Large intestine (tissue), 3 donors: ENCODE data around the gene SRSF8. TPM values are rescaled to one million over a fixed set of nuclear protein-coding genes. Genes with fewer than 3 reads are reported as not detected.

Experiments used
- DNase-seq, 2 donors: peaks; one replicate each; pipeline versions ENCODE4 v3.0.0 to v3.0.0-alpha.2; 2013
- H3K27ac ChIP-seq: one replicate; pipeline ENCODE4 v1.5.1; 2013; ENCODE audit warnings: low read length
- H3K27me3 ChIP-seq: 2 replicates; pipeline ENCODE4 v1.6.1; 2013; ENCODE audit warnings: low read length; ENCODE audit not compliant: control insufficient read depth, insufficient read depth
- H3K36me3 ChIP-seq: 2 replicates; pipeline ENCODE4 v1.6.1; 2013; ENCODE audit warnings: low read length; ENCODE audit not compliant: control insufficient read depth, insufficient read depth
- H3K4me1 ChIP-seq: one replicate; pipeline ENCODE4 v1.6.1; 2013; ENCODE audit warnings: low read length; ENCODE audit not compliant: control insufficient read depth, insufficient read depth
- H3K4me3 ChIP-seq: one replicate; pipeline ENCODE4 v1.5.1; 2013; ENCODE audit warnings: low read length
- H3K9me3 ChIP-seq: one replicate; pipeline ENCODE4 v1.6.1; 2013; ENCODE audit warnings: mild to moderate bottlenecking, low read depth, low read length, moderate library complexity; ENCODE audit not compliant: control insufficient read depth
- WGBS: methylation state at CpG from one replicate; pipeline ENCODE4 v1.1.5; 2013; ENCODE audit warnings: low lambda C conversion rate; ENCODE audit not compliant: insufficient coverage; 5-methylcytosine and 5-hydroxymethylcytosine counted together
- polyA plus RNA-seq: library from polyadenylated mRNA; unstranded; fragments of 120-200 nt; gene quantifications from one replicate; pipeline ENCODE4 v1.2.1, GENCODE V29; 2013

SRSF8 gene
- polyA plus RNA-seq, 1 donor, result 52.3 TPM

DNA sequence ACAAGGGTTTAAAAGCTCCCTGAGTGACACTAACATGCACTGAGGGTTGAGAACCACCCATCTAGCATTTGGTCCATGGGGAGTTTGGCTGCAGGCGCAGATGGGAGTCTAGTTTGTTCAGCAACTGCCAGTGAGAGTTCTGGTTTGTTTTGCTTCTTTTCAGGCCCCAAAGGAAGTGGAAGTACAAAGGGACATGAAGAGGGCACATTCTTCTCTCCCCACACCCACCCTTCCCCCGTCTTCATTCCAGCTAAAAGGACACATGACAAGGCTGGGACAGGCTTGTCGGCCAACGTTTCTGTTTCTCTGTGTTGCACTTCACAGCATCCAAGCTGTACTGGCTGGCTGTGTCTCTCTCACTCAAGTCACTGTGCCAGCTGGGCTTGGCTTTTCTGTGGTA, 14.7 kb downstream of the SRSF8 start:
- no CpG with 5 or more reads among the region's 4 CpGs for WGBS
- H3K27me3 ChIP-seq, result no peaks in the 10 kb centered on the region
- no peaks in the 10 kb centered on the region for H3K36me3 ChIP-seq
- no peak overlapping the region for H3K4me3 ChIP-seq
- no peaks in the 10 kb centered on the region for H3K9me3 ChIP-seq
- DNase-seq, result no peak
- no peak overlapping the region for H3K27ac ChIP-seq
- H3K4me1 ChIP-seq, result no peaks in the 10 kb centered on the region

DNA sequence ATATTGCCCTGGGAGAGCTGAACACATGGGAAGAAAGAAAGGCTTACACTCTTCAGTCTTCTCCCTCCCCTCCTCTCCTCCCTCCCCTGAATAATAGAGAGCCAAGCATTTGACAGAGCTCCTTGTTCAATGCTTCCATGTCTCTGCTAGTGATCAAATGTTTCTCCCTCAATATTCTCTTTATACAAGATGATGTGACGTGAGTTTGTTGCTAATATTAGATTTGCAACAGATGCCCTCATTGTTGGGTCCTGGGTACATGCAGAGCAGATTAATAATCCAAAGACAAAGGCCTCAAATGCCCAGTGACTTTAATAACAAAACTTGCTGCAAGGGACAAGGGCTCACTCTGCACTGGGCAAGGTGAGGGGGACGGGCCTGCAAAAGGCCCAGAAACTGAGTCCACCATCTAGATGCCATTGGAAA, 15.9 kb downstream of the SRSF8 start:
- no peaks in the 10 kb centered on the region for H3K9me3 ChIP-seq
- WGBS, result no CpG with 5 or more reads among the region's 2 CpGs
- H3K27ac ChIP-seq, result no peak overlapping the region
- H3K36me3 ChIP-seq, result no peaks in the 10 kb centered on the region
- no peaks in the 10 kb centered on the region for H3K4me1 ChIP-seq
- H3K27me3 ChIP-seq, result no peaks in the 10 kb centered on the region
- no peak overlapping the region for H3K4me3 ChIP-seq
- DNase-seq, result no peak

DNA sequence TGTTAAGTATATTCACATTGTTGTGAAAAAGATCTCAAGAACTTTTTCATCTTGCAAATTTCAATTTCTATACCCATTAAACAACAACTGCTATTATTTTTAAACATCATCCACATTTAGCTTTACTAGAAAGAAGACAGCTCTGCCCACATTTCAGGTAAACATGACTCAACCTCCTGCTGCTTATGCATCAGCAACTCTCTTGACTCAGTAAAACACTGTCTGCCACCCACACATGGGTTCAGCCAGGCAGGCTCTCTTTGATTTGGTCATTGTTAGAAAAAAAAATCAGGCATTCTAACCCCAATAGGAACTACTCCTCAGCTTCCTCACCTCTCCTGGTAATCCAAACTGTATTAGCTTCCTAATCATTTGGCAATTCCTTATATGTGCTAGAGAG, 17.8 kb downstream of the SRSF8 start:
- Histone ChIP-seq H3K36me3 (no peaks in the 10 kb centered on the region), H3K4me1 (peaks cover 3% of the 10 kb centered on the region), H3K27ac (no peak overlapping the region), H3K9me3 (no peaks in the 10 kb centered on the region), H3K4me3 (no peak overlapping the region), H3K27me3 (no peaks in the 10 kb centered on the region)
- DNase-seq, result no peak

DNA sequence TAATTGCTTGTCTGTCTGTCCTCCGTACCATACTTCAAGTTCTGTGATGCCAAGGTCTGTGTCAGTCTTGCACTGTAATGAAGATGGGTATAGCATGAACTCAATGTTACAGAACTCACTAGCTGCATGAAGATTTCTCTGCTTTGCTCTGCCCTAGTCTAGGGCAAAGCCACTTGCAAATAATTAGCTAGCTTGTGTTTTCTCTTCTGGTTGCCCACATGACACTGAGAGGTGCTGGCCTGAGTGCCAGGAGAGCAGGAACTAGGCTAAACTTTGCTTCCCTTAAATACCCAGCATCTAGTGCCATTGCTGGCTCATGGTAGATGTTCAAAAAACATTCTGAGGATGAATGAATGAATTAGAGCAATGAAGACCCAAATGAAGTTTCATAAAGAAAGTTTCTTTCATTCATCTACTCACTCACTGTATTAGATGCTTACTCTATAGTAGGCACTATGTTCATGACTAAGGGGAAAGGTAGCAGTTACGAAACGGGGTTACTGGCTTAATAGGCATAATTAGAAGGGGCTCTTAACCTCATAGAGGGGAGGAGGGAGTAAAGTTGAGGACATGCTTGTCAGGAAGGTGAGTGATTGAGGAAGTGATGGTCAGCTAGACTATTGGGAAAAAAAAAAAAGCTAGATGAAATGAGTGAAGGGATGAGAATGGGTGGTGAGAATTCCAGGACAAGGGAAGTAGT, 18.5 kb downstream of the SRSF8 start:
- H3K27ac ChIP-seq, result no peak overlapping the region
- 76% methylated on average over 2 of the region's 3 CpGs for WGBS

DNA sequence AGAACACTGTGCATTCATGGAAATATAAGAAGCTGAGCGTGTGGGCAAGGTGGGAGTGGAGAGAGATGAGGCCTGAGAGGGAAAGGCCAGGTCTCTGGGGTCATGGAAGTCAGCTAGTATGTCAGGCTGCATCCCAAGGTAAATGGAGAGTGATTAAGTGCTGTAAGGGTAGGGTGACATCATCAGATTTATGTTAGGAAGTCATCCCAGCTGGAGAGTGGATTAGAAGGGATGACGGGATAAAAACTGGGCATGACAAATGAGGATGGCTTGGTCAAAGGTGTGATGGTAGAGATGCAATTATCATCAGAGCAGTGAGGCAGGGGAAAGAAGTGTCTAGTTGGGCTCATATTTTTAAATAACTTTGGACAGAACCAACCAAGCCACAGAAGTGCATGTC, 19.4 kb downstream of the SRSF8 start:
- H3K27ac ChIP-seq, result no peak overlapping the region
- H3K4me1 ChIP-seq, result peaks cover 11% of the 10 kb centered on the region
- WGBS, result 93% methylated on average over 2 of the region's 2 CpGs
- H3K4me3 ChIP-seq, result no peak overlapping the region
- H3K27me3 ChIP-seq, result no peaks in the 10 kb centered on the region
- H3K36me3 ChIP-seq, result no peaks in the 10 kb centered on the region
- H3K9me3 ChIP-seq, result no peaks in the 10 kb centered on the region
- no peak for DNase-seq

More for the DNA sequence above, 18.5 kb downstream of the SRSF8 start:
- H3K4me1 ChIP-seq, result peaks cover 3% of the 10 kb centered on the region
- H3K4me3 ChIP-seq, result no peak overlapping the region
- no peaks in the 10 kb centered on the region for H3K36me3 ChIP-seq
- no peak for DNase-seq
- H3K9me3 ChIP-seq, result no peaks in the 10 kb centered on the region
- no peaks in the 10 kb centered on the region for H3K27me3 ChIP-seq

DNA sequence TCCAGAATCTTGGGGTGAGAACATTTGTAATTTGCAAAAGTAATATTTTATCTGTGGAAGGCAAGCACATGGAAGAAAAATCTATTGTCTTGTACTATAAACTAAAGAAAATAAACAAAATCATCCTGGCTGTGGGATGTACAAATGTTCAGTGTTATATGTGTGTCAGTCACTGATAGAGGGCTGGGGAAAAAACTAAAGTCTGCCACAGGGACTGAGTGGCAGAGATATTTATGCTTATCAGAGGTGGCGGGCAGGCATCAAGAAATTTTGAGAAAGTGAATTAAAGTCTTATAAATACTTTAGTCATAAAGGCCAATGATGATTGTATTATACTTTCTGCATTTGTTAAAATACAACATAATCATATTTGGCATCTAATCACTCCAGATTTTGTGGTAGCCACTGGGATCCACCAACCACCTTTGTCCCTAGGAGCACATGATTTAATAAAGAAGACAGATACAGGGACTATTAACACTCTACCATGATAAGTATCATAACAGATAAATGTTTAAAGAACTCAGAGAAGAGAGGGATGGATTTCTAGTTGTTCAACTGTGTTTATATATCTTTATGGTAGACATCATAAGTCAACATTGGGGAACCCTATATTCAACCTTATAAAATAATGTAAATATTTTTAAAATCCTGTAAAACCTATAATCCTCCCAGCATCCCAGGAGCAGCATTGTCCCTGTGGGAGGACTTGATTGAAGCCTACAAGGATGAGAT, 20.3 kb downstream of the SRSF8 start:
- whole genome bisulfite sequencing, result no CpG with 5 or more reads among the region's 1 CpG
- H3K4me1 ChIP-seq, result peaks cover 19% of the 10 kb centered on the region
- H3K36me3 ChIP-seq, result no peaks in the 10 kb centered on the region
- H3K27me3 ChIP-seq, result no peaks in the 10 kb centered on the region
- H3K27ac ChIP-seq, result no peak overlapping the region
- H3K9me3 ChIP-seq, result no peaks in the 10 kb centered on the region
- H3K4me3 ChIP-seq, result no peak overlapping the region
- DNase-seq, result no peak

DNA sequence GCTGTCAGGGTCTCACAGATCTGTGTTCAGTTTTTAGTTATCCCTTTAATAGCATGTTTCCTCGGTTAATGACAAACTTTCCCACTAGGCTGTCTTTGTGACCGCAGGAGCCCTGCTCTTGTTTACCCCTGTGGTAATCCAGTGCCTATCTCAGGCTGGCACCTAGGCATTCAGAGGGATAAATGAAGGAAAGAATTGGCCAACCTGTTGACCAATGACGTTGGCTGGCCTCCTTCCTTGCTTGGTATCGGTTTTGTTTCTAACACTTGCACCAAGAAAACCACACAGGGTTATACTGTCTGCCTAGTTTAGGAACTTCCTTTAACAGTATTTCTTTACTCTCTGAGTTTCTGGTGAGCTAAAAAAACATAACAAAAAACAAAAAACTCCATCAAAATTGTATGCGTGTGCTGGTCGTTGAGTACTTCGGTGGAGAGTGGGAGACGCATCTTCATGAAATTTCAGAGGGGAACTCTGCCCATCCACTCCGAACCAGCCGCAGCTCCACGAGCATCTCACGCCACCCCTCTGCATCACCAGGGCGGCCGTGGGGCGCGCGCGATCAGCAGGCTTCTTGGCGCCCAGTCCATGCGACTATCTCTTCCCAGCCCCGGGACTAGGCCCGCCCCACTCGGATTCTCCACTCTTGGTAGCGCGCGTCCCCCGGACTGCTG, 22.4 kb downstream of the SRSF8 start:
- no peaks in the 10 kb centered on the region for H3K36me3 ChIP-seq
- peak overlapping the region; percentile 81 for H3K27ac ChIP-seq
- H3K4me3 ChIP-seq, result peak overlapping the region; percentile 76
- H3K9me3 ChIP-seq, result no peaks in the 10 kb centered on the region
- no CpG with 5 or more reads among the region's 27 CpGs for WGBS
- no peaks in the 10 kb centered on the region for H3K27me3 ChIP-seq
- no peak for DNase-seq
- peaks cover 34% of the 10 kb centered on the region for H3K4me1 ChIP-seq

DNA sequence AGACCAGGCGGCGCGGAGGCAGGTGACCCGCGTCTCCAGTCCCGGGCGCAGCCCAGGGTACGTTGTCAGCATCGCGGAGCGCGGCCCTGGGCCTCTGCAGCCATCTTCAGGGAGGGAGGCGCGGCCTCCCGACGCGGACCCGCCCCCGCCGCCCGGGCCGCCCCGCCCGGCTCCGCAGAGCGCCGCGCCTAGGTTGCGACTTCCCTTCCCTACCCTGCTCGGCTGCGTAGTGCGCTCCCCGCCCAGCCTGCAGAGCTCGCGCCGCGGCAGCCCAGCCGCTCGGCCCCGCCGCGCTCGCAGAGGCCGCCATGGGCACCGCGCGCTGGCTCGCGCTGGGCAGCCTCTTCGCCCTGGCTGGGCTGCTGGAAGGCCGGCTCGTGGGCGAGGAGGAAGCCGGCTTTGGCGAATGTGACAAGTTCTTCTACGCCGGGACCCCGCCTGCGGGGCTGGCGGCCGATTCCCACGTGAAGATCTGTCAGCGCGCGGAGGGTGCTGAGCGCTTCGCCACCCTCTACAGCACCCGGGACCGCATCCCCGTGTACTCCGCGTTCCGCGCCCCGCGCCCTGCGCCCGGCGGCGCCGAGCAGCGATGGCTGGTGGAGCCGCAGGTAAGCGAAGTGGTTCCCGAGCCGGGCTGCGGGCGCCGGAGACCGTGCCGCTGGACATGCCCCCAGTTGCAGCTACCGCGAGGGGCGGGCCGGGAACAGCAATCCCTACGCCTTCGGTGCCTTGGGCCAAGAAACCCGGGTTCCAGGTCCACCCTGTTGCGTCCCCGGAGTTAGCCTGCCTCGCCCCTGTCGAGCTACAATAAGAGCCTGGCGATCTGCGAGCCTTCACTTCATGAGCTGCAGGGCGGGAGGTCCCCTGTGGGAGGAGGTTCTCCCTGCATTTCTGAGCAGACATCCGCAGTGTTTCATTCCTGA, 23.2 kb downstream of the SRSF8 start, which contains the start of gene ENDOD1:
TSS of gene ENDOD1 (plus strand) at position 227 of the 923 bp plus-strand sequence. CDS start at position 309, 82 bp downstream.
- Histone ChIP-seq H3K27ac (peak within 1 kb of the TSS; percentile 94), H3K4me1 (peaks cover 34% of the 10 kb centered on the region), H3K36me3 (no peaks in the 10 kb centered on the region), H3K9me3 (no peaks in the 10 kb centered on the region), H3K4me3 (peak within 1 kb of the TSS; percentile 76), H3K27me3 (no peaks in the 10 kb centered on the region)
- peak; percentile 86 to 95 for DNase-seq
- WGBS, result no CpG with 5 or more reads among the region's 106 CpGs

DNA sequence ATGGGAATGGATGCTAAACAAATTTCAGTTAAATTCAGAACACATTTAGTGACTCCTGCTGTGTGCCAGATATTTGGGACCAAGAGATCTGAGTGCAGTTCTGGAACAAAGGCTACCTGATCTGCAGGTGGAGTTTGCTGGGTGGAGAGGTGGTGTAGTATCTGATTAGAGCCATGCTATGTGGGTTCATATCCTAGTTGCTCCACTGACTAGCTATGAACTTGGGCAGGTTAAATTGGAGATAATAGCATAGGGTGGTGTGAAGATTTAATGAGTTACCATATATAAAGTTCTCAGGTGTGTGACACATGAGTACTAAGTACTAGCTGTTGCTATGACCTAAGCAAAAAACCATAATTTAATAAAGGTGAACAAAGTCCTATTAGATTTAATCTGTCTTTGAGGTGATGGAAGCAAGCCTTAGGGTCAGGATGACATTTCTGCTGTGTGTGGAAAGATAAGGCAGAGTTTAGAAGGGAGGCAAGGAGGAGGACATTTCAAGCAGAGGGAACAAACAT, 25.0 kb downstream of the SRSF8 start:
- peak; percentile 45 to 73 for DNase-seq
- peak overlapping the region; percentile 94 for H3K27ac ChIP-seq

More for the DNA sequence above, 25.0 kb downstream of the SRSF8 start:
- no peaks in the 10 kb centered on the region for H3K9me3 ChIP-seq
- peaks cover 34% of the 10 kb centered on the region for H3K4me1 ChIP-seq
- no peaks in the 10 kb centered on the region for H3K36me3 ChIP-seq
- H3K27me3 ChIP-seq, result no peaks in the 10 kb centered on the region
- no peak overlapping the region for H3K4me3 ChIP-seq
